ENCODE data around the gene TSEN54. TPM values are rescaled to one million over a fixed set of nuclear protein-coding genes. Genes with fewer than 3 reads are reported as not detected.
A peak's percentile ranks its signal among the peaks of the same experiment; 100 is the strongest.

Gene TSEN54
- polyA plus RNA-seq, 1 of the 3 experiments (the other 2 are of a cell fraction) = 29.8 TPM

DNA sequence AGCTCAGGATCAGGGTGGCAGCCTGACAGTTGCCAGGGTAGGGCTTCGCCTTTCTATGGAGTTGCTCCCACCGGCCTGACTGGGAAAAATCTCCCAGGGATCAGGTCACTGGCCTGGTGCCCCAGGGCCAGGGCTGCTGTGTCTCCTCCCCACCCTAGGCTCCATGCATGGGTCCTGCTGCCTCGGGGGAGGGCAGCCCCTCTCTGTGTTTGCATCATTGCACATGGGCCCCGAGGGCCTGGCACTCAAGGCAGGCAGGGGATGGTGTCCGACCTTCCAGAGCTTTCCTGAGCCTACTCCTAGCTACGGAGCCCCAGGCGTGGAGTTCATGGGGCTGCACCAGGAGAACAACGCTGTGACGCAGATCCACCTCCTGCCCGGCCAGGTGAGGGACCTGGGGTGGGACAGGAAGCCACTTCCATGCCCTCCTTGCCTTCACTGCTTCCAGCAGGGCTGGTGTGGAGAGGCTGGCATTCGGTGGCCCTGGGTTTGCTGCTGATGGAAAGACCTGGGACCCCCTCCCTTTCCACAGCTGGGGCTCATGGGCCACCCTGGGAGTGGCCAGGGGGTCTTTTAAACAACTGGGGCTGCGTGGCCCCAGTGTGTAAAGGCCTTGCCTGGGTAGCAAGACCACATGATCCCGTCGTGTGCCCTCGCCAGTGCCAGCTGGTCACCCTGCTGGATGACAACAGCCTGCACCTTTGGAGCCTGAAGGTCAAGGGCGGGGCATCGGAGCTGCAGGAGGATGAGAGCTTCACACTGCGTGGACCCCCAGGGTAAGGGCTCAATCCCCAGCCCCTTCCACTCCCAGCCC is 41.7 kb downstream of the TSEN54 start:
- H2AFZ ChIP-seq (ENCODE audit: low read depth) = no peak overlapping the region
- H3K27me3 ChIP-seq (ENCODE audit: insufficient read depth) = no peaks in the 10 kb centered on the region
- H3K27ac ChIP-seq (ENCODE audit: low read depth in 2 of 2, low read length in 1 of 2) = peak overlapping the region in 1 of 2 experiments; percentile 65; a peak in 2 of 4 replicates
- no peak overlapping the region for H3K9ac ChIP-seq
- CTCF ChIA-PET = interaction anchor here (0.6 to 4.6 kb wide), 11 partner anchors 39 to 226 kb away, joined by 3 to 20 read pairs (median 4); partner anchors contain the start of genes SMIM5 and TSEN54
- no peaks in the 10 kb centered on the region for H3K9me2 ChIP-seq
- H3K9me3 ChIP-seq = no peaks in the 10 kb centered on the region
- no peaks in the 10 kb centered on the region for H3F3A ChIP-seq (replicated peaks; ENCODE audit: insufficient read depth)
- no peak for TF ChIP-seq RFX5 (IDR thresholded peaks at IDR 0.05; ENCODE audit: low read length)
- no peak for TF ChIP-seq MEF2A (IDR thresholded peaks at IDR 0.05; ENCODE audit: borderline replicate concordance, low read depth)
- TF ChIP-seq, protein P1, sequence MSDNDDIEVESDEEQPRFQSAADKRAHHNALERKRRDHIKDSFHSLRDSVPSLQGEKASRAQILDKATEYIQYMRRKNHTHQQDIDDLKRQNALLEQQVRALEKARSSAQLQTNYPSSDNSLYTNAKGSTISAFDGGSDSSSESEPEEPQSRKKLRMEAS (IDR thresholded peaks at IDR 0.05; ENCODE audit: low read depth) = no peak
- TF ChIP-seq POLR2AphosphoS5 (IDR thresholded peaks at IDR 0.05; ENCODE audit: low read depth, low read length) = no peak
- no peak for TF ChIP-seq TCF12 (IDR thresholded peaks at IDR 0.05)
- TF ChIP-seq, protein P2, sequence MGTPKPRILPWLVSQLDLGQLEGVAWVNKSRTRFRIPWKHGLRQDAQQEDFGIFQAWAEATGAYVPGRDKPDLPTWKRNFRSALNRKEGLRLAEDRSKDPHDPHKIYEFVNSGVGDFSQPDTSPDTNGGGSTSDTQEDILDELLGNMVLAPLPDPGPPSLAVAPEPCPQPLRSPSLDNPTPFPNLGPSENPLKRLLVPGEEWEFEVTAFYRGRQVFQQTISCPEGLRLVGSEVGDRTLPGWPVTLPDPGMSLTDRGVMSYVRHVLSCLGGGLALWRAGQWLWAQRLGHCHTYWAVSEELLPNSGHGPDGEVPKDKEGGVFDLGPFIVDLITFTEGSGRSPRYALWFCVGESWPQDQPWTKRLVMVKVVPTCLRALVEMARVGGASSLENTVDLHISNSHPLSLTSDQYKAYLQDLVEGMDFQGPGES (IDR thresholded peaks at IDR 0.05; ENCODE audit: low read depth, low read length) = no peak
- no peak for TF ChIP-seq TEAD4 (IDR thresholded peaks at IDR 0.05; ENCODE audit: borderline replicate concordance, insufficient read depth)
- TF ChIP-seq FOXM1 (IDR thresholded peaks at IDR 0.05; ENCODE audit: low read depth) = no peak
- no peak for TF ChIP-seq RAD21 (IDR thresholded peaks at IDR 0.05; ENCODE audit: low read length)
- no peak for TF ChIP-seq NRF1 (IDR thresholded peaks at IDR 0.05; ENCODE audit: low read depth, low read length)
- TF ChIP-seq, protein P3, sequence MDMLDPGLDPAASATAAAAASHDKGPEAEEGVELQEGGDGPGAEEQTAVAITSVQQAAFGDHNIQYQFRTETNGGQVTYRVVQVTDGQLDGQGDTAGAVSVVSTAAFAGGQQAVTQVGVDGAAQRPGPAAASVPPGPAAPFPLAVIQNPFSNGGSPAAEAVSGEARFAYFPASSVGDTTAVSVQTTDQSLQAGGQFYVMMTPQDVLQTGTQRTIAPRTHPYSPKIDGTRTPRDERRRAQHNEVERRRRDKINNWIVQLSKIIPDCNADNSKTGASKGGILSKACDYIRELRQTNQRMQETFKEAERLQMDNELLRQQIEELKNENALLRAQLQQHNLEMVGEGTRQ (IDR thresholded peaks at IDR 0.05; ENCODE audit: borderline replicate concordance, low read depth, low read length) = no peak
- WGBS (ENCODE audit: low lambda C conversion rate) = 88% methylated on average over 17 of the region's 18 CpGs
- peaks cover 4 to 19% of the 10 kb centered on the region in 2 experiments; a peak in 1 of 4 replicates for H3K4me1 ChIP-seq (ENCODE audit: control insufficient read depth in 1 of 2, insufficient read depth in 2 of 2, low read depth in 1 of 2, low read length in 1 of 2)
- no peak overlapping the region for H3K4me3 ChIP-seq (ENCODE audit: low read depth in 2 of 2, low read length in 1 of 2)
- no peak overlapping the region for H3K4me2 ChIP-seq
- H4K20me1 ChIP-seq (ENCODE audit: insufficient read depth) = no peaks in the 10 kb centered on the region
- H3K79me2 ChIP-seq (ENCODE audit: insufficient read depth) = no peaks in the 10 kb centered on the region
- H3K36me3 ChIP-seq (replicated peaks in 1 of 2; ENCODE audit: control insufficient read depth in 1 of 2, insufficient read depth in 2 of 2, low read length in 1 of 2) = no peaks in the 10 kb centered on the region
- no peak for DNase-seq
- POLR2A ChIA-PET = no interaction called here

DNA sequence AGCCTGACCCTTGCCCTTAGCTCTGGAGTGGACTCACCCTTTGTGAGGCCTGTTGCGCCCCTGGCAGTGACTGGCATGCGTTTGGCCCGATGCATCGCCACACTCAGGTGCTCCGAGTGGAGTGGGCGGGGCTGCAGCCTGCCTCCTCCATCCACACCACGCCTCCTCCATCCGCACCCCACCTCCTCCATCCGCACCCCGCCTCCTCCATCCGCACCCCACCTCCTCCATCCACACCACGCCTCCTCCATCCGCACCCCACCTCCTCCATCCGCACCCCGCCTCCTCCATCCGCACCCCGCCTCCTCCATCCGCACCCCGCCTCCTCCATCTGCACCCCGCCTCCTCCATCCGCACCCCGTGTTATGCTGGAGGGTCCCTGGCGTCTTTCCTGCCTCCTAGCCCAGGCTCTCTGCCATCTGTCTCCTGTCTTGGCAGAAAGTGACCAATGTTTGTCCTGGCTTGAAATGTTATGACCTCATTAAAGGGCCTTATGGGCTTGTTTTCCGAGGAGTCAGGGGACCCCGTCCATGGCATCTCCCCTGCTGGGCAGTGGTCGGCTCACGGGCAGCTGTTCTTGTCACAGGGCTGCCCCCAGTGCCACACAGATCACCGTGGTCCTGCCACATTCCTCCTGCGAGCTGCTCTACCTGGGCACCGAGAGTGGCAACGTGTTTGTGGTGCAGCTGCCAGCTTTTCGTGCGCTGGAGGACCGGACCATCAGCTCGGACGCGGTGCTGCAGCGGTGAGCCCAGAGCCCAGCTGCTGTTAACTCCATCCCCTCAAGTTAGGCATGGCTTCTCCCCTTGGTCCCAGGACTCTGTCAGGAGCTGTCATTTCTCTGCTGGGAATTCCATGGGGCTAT is 42.6 kb downstream of the TSEN54 start:
- 93% methylated on average over 38 of the region's 38 CpGs for WGBS (ENCODE audit: low lambda C conversion rate)
- POLR2A ChIA-PET = no interaction called here
- TF ChIP-seq SIN3A (IDR thresholded peaks at IDR 0.05; ENCODE audit: borderline replicate concordance, low read depth, low read length) (no peak), MXI1 (IDR thresholded peaks at IDR 0.05; ENCODE audit: low read depth, low read length) (no peak)
- TF ChIP-seq, protein P4, sequence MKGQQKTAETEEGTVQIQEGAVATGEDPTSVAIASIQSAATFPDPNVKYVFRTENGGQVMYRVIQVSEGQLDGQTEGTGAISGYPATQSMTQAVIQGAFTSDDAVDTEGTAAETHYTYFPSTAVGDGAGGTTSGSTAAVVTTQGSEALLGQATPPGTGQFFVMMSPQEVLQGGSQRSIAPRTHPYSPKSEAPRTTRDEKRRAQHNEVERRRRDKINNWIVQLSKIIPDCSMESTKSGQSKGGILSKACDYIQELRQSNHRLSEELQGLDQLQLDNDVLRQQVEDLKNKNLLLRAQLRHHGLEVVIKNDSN (IDR thresholded peaks at IDR 0.05; ENCODE audit: borderline replicate concordance, low read depth) = no peak
- TF ChIP-seq, protein P5, sequence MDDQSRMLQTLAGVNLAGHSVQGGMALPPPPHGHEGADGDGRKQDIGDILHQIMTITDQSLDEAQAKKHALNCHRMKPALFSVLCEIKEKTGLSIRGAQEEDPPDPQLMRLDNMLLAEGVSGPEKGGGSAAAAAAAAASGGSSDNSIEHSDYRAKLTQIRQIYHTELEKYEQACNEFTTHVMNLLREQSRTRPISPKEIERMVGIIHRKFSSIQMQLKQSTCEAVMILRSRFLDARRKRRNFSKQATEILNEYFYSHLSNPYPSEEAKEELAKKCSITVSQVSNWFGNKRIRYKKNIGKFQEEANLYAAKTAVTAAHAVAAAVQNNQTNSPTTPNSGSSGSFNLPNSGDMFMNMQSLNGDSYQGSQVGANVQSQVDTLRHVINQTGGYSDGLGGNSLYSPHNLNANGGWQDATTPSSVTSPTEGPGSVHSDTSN (IDR thresholded peaks at IDR 0.05) = no peak

More for the DNA sequence above, 42.6 kb downstream of the TSEN54 start:
- Histone ChIP-seq H3K4me3 (ENCODE audit: low read depth in 2 of 2, low read length in 1 of 2) (no peak overlapping the region), H3K27me3 (ENCODE audit: insufficient read depth) (no peaks in the 10 kb centered on the region), H3K36me3 (replicated peaks in 1 of 2; ENCODE audit: control insufficient read depth in 1 of 2, insufficient read depth in 2 of 2, low read length in 1 of 2) (no peaks in the 10 kb centered on the region), H3K27ac (ENCODE audit: low read depth in 2 of 2, low read length in 1 of 2) (no peak overlapping the region), H3K79me2 (ENCODE audit: insufficient read depth) (no peaks in the 10 kb centered on the region), H2AFZ (ENCODE audit: low read depth) (no peak overlapping the region), H3K4me1 (ENCODE audit: control insufficient read depth in 1 of 2, insufficient read depth in 2 of 2, low read depth in 1 of 2, low read length in 1 of 2) (peaks cover 4 to 19% of the 10 kb centered on the region in 2 experiments; a peak in 1 of 4 replicates), H4K20me1 (ENCODE audit: insufficient read depth) (no peaks in the 10 kb centered on the region), H3F3A (replicated peaks; ENCODE audit: insufficient read depth) (no peaks in the 10 kb centered on the region), H3K9ac (no peak overlapping the region), H3K9me3 (no peaks in the 10 kb centered on the region), H3K4me2 (no peak overlapping the region), H3K9me2 (no peaks in the 10 kb centered on the region)
- no peak for DNase-seq
- CTCF ChIA-PET = interaction anchor here (0.6 to 4.6 kb wide), 7 partner anchors 9 to 192 kb away, joined by 3 to 20 read pairs (median 5); partner anchors contain the start of genes SMIM5 and TSEN54
